Neural progenitor cell (in vitro differentiated cells): Measurements from ENCODE around the gene SLC10A7. TPM values are rescaled to one million over a fixed set of nuclear protein-coding genes. Genes with fewer than 3 reads are reported as not detected.

ENCODE experiments used
- DNase-seq: peaks from one replicate; pipeline ENCODE4 v3.0.0-alpha.2; 2016; ENCODE audit warnings: low spot score
- H2AFZ ChIP-seq: fragments of 200-600 bp; sonication (generic); replicated peaks from 2 replicates; pipeline ENCODE4 v1.6.1; 2016; ENCODE audit warnings: antibody characterized with exemption
- H3F3A ChIP-seq: fragments of 200-600 bp; sonication (generic); 2 replicates; pipeline ENCODE4 v1.6.1; 2016; ENCODE audit warnings: antibody characterized with exemption, low read depth
- H3K27ac ChIP-seq: fragments of 200-600 bp; sonication (generic); 2 replicates; pipeline ENCODE4 v1.5.1; 2016; ENCODE audit warnings: mild to moderate bottlenecking
- H3K27me3 ChIP-seq: fragments of 200-600 bp; sonication (generic); 2 replicates; pipeline ENCODE4 v1.6.1; 2016; ENCODE audit warnings: mild to moderate bottlenecking, moderate library complexity
- H3K36me3 ChIP-seq: fragments of 200-600 bp; sonication (generic); 2 replicates; pipeline ENCODE4 v1.5.1; 2016
- H3K4me1 ChIP-seq: fragments of 200-600 bp; sonication (generic); 2 replicates; pipeline ENCODE4 v1.6.1; 2016; ENCODE audit warnings: mixed run types
- H3K4me2 ChIP-seq: fragments of 200-600 bp; sonication (generic); 2 replicates; pipeline ENCODE4 v1.6.1; 2016
- H3K4me3 ChIP-seq: fragments of 200-600 bp; sonication (generic); 2 replicates; pipeline ENCODE4 v1.5.1; 2016
- H3K79me2 ChIP-seq: fragments of 200-600 bp; sonication (generic); 2 replicates; pipeline ENCODE4 v1.6.1; 2016; ENCODE audit warnings: low read depth
- H3K9ac ChIP-seq: fragments of 200-600 bp; sonication (generic); 2 replicates; pipeline ENCODE4 v1.6.1; 2016
- H3K9me3 ChIP-seq: fragments of 200-600 bp; sonication (generic); 2 replicates; pipeline ENCODE4 v1.5.1; 2016; ENCODE audit warnings: low read depth
- H4K20me1 ChIP-seq: fragments of 200-600 bp; sonication (generic); 2 replicates; pipeline ENCODE4 v1.6.1; 2016; ENCODE audit warnings: low read depth
- H3K27ac Mint-ChIP-seq: 3 replicates; pipeline ENCODE4 v1.8.0; 2021; ENCODE audit warnings: mixed read lengths
- H3K27me3 Mint-ChIP-seq: 2 replicates; pipeline ENCODE4 v1.8.0; 2022; ENCODE audit warnings: low read depth, mild to moderate bottlenecking, inconsistent platforms, moderate library complexity, mixed read lengths; ENCODE audit not compliant: insufficient read depth
- H3K36me3 Mint-ChIP-seq: 3 replicates; pipeline ENCODE4 v1.8.0; 2021; ENCODE audit warnings: mixed read lengths
- H3K4me1 Mint-ChIP-seq: 3 replicates; pipeline ENCODE4 v1.8.0; 2021; ENCODE audit warnings: mixed read lengths
- H3K4me3 Mint-ChIP-seq: 3 replicates; pipeline ENCODE4 v1.8.0; 2021; ENCODE audit warnings: mild to moderate bottlenecking, moderate library complexity, mixed read lengths
- H3K9me3 Mint-ChIP-seq: 3 replicates; pipeline ENCODE4 v1.8.0; 2020; ENCODE audit warnings: mixed read lengths
- CTCF ChIP-seq: fragments of 200-600 bp; sonication (generic); IDR thresholded peaks from 2 replicates; pipeline ENCODE4 v1.5.1; 2017; ENCODE audit warnings: antibody characterized with exemption, mild to moderate bottlenecking
- EZH2 ChIP-seq: fragments of 200-600 bp; sonication (generic); IDR thresholded peaks from 2 replicates; pipeline ENCODE4 v1.6.1; 2017; ENCODE audit warnings: antibody characterized with exemption, mild to moderate bottlenecking, moderate library complexity
- EZH2phosphoT487 ChIP-seq: fragments of 200-600 bp; sonication (generic); IDR thresholded peaks from 2 replicates; pipeline ENCODE4 v1.6.1; 2017; ENCODE audit warnings: antibody characterized with exemption
- total RNA-seq: library from RNA; depleted of rRNA; stranded (reverse); fragments of >200 nt; gene quantifications from 2 replicates; pipeline ENCODE4 v1.2.3, GENCODE V29; 2015; ENCODE audit warnings: low replicate concordance

Gene SLC10A7
- total RNA-seq, 1 donor from 2014 or later: 9.9 TPM

GRCh38 chr4:146327859-146328650, 193.7 kb downstream of the SLC10A7 start:
- Histone ChIP-seq H3K27ac (no peak overlapping the region), H3K9ac (no peak overlapping the region)
- H3K4me3 Mint-ChIP-seq: no peak overlapping the region

GRCh38 chr4:146318894-146319293, 202.8 kb downstream of the SLC10A7 start:
- Mint-ChIP-seq H3K27ac (no peak overlapping the region), H3K36me3 (no peaks in the 10 kb centered on the region), H3K4me3 (no peak overlapping the region), H3K4me1 (no peaks in the 10 kb centered on the region), H3K27me3 (no peaks in the 10 kb centered on the region), H3K9me3 (no peaks in the 10 kb centered on the region)
- no peak overlapping the region for H2AFZ ChIP-seq
- no peak overlapping the region for H3K4me2 ChIP-seq
- TF ChIP-seq EZH2: no peak
- TF ChIP-seq CTCF: no peak
- TF ChIP-seq EZH2phosphoT487: no peak
- H3K4me1 ChIP-seq: no peaks in the 10 kb centered on the region
- H3K9ac ChIP-seq: no peak overlapping the region
- no peak for DNase-seq
- no peaks in the 10 kb centered on the region for H4K20me1 ChIP-seq
- no peak overlapping the region for H3K27ac ChIP-seq
- no peaks in the 10 kb centered on the region for H3K27me3 ChIP-seq
- H3F3A ChIP-seq: no peaks in the 10 kb centered on the region
- H3K4me3 ChIP-seq: no peak overlapping the region
- H3K9me3 ChIP-seq: no peaks in the 10 kb centered on the region
- no peaks in the 10 kb centered on the region for H3K36me3 ChIP-seq
- H3K79me2 ChIP-seq: no peaks in the 10 kb centered on the region

More at GRCh38 chr4:146327859-146328650, 193.7 kb downstream of the SLC10A7 start:
- no peak overlapping the region for H3K4me2 ChIP-seq
- Mint-ChIP-seq H3K27me3 (no peaks in the 10 kb centered on the region), H3K9me3 (no peaks in the 10 kb centered on the region), H3K36me3 (no peaks in the 10 kb centered on the region), H3K4me1 (no peaks in the 10 kb centered on the region), H3K27ac (no peak overlapping the region)
- TF ChIP-seq EZH2: no peak
- no peak for TF ChIP-seq CTCF
- no peak for TF ChIP-seq EZH2phosphoT487
- no peak overlapping the region for H2AFZ ChIP-seq
- H3K4me1 ChIP-seq: no peaks in the 10 kb centered on the region
- no peak for DNase-seq
- no peak overlapping the region for H3K4me3 ChIP-seq
- no peaks in the 10 kb centered on the region for H4K20me1 ChIP-seq
- H3K27me3 ChIP-seq: no peaks in the 10 kb centered on the region
- no peaks in the 10 kb centered on the region for H3K9me3 ChIP-seq
- no peaks in the 10 kb centered on the region for H3K36me3 ChIP-seq
- H3K79me2 ChIP-seq: no peaks in the 10 kb centered on the region
- H3F3A ChIP-seq: no peaks in the 10 kb centered on the region

- no peak overlapping the region for H3K27ac ChIP-seq
- no peaks in the 10 kb centered on the region for H3K9me3 Mint-ChIP-seq
- H3K4me1 Mint-ChIP-seq: no peaks in the 10 kb centered on the region
- no peaks in the 10 kb centered on the region for H3K36me3 Mint-ChIP-seq
- H3K36me3 ChIP-seq: no peaks in the 10 kb centered on the region
- H3K27me3 ChIP-seq: no peaks in the 10 kb centered on the region
- no peaks in the 10 kb centered on the region for H3K27me3 Mint-ChIP-seq
- TF ChIP-seq EZH2phosphoT487: no peak
- no peak for TF ChIP-seq CTCF
- TF ChIP-seq EZH2: no peak
- no peaks in the 10 kb centered on the region for H3K9me3 ChIP-seq
- H2AFZ ChIP-seq: no peak overlapping the region
- no peak for DNase-seq
- no peaks in the 10 kb centered on the region for H3K4me1 ChIP-seq
- H3K4me3 Mint-ChIP-seq: no peak overlapping the region
- H3K4me3 ChIP-seq: no peak overlapping the region
- H3F3A ChIP-seq: no peaks in the 10 kb centered on the region
- H4K20me1 ChIP-seq: no peaks in the 10 kb centered on the region
- no peak overlapping the region for H3K4me2 ChIP-seq
- H3K27ac Mint-ChIP-seq: no peak overlapping the region
- no peaks in the 10 kb centered on the region for H3K79me2 ChIP-seq
- H3K9ac ChIP-seq: no peak overlapping the region
Measured at GRCh38 chr4:146317783-146318182, 204.0 kb downstream of the SLC10A7 start.
